Mesenchymal stem cell (in vitro differentiated cells and primary cell): ENCODE results near the gene POU2AF1.
"Not testable (repeated sequence)": the region's sequence is repeated elsewhere in the genome, so short reads cannot be mapped to it uniquely, and the experiment has no call there.

ENCODE experiments used
- DNase-seq: peaks from one replicate; pipeline ENCODE4 v3.0.0-alpha.2; 2013
- H2AFZ ChIP-seq: one replicate; pipeline ENCODE4 v1.6.1; 2013; ENCODE audit warnings: low read depth, mild to moderate bottlenecking, control low read depth, inconsistent platforms, low read length, moderate library complexity
- H2AK5ac ChIP-seq: 2 replicates; pipeline ENCODE4 v1.6.1; 2013; ENCODE audit warnings: low read length, moderate library complexity, mild to moderate bottlenecking, inconsistent platforms; ENCODE audit not compliant: severe bottlenecking
- H2BK120ac ChIP-seq: one replicate; pipeline ENCODE4 v1.6.1; 2013; ENCODE audit warnings: low read depth, mild to moderate bottlenecking, inconsistent platforms, low read length, moderate library complexity
- H2BK12ac ChIP-seq, 2 experiments: one replicate each; pipeline ENCODE4 v1.6.1; 2013; ENCODE audit warnings: inconsistent platforms in 2 of 2, low read length in 2 of 2, mild to moderate bottlenecking in 2 of 2, moderate library complexity in 2 of 2, control low read depth in 1 of 2
- H2BK15ac ChIP-seq: one replicate; pipeline ENCODE4 v1.6.1; 2013; ENCODE audit warnings: mild to moderate bottlenecking, low read depth, inconsistent platforms; ENCODE audit not compliant: poor library complexity, severe bottlenecking
- H2BK5ac ChIP-seq: 2 replicates; pipeline ENCODE4 v1.6.1; 2013; ENCODE audit warnings: low read depth, mild to moderate bottlenecking, low read length, control low read depth, inconsistent platforms; ENCODE audit not compliant: poor library complexity, severe bottlenecking
- H3K14ac ChIP-seq, 2 experiments: one replicate each; pipeline ENCODE4 v1.6.1; 2013; ENCODE audit warnings: inconsistent platforms in 2 of 2, low read length in 2 of 2, control low read depth in 1 of 2, mild to moderate bottlenecking in 1 of 2, moderate library complexity in 1 of 2
- H3K18ac ChIP-seq, 2 experiments: one replicate each; pipeline ENCODE4 v1.6.1; 2013; ENCODE audit warnings: inconsistent platforms in 2 of 2, low read length in 2 of 2, control low read depth in 1 of 2, low read depth in 1 of 2, mild to moderate bottlenecking in 1 of 2
- H3K23ac ChIP-seq, 2 experiments: one replicate each; pipeline ENCODE4 v1.6.1; 2013; ENCODE audit warnings: inconsistent platforms in 2 of 2, low read length in 2 of 2, mild to moderate bottlenecking in 2 of 2, moderate library complexity in 2 of 2, control low read depth in 1 of 2
- H3K27ac ChIP-seq: 2 replicates; pipeline ENCODE4 v1.5.1; 2013; ENCODE audit warnings: mild to moderate bottlenecking, moderate library complexity, low read length, control low read depth, inconsistent platforms; ENCODE audit not compliant: poor library complexity, severe bottlenecking
- H3K27me3 ChIP-seq, 2 experiments: 2 replicates each; pipeline versions ENCODE4 v1.6.1 to v1.7.0; 2013; ENCODE audit warnings: low read length in 2 of 2, mild to moderate bottlenecking in 2 of 2, moderate library complexity in 2 of 2, control low read depth in 1 of 2, inconsistent platforms in 1 of 2; ENCODE audit not compliant: control insufficient read depth in 1 of 2, insufficient read depth in 1 of 2
- H3K36me3 ChIP-seq, 2 experiments: 2 replicates each; pipeline versions ENCODE4 v1.6.1 to v1.7.0; 2013; ENCODE audit warnings: low read length in 2 of 2, control low read depth in 1 of 2, inconsistent platforms in 1 of 2, low read depth in 1 of 2, mild to moderate bottlenecking in 1 of 2; ENCODE audit not compliant: insufficient read depth in 2 of 2, control insufficient read depth in 1 of 2
- H3K4ac ChIP-seq, 2 experiments: one replicate each; pipeline ENCODE4 v1.6.1; 2013; ENCODE audit warnings: inconsistent platforms in 2 of 2, low read length in 2 of 2, mild to moderate bottlenecking in 2 of 2, moderate library complexity in 2 of 2, control low read depth in 1 of 2, low read depth in 1 of 2
- H3K4me1 ChIP-seq: 2 replicates; pipeline ENCODE4 v1.6.1; 2013; ENCODE audit warnings: low read depth, low read length, control low read depth; ENCODE audit not compliant: control insufficient read depth, insufficient read depth
- H3K4me2 ChIP-seq: 2 replicates; pipeline ENCODE4 v1.6.1; 2013; ENCODE audit warnings: low read length, mild to moderate bottlenecking, inconsistent platforms; ENCODE audit not compliant: poor library complexity, severe bottlenecking
- H3K4me3 ChIP-seq, 2 experiments: 2 replicates each; pipeline versions ENCODE4 v1.5.1 to v1.7.0; 2013; ENCODE audit warnings: low read length in 2 of 2, mild to moderate bottlenecking in 2 of 2, control low read depth in 1 of 2, low read depth in 1 of 2; ENCODE audit not compliant: insufficient read depth in 1 of 2
- H3K79me1 ChIP-seq: replicated peaks from 2 replicates; pipeline ENCODE4 v1.6.1; 2013; ENCODE audit warnings: mild to moderate bottlenecking, control low read depth, low read length, inconsistent platforms; ENCODE audit not compliant: poor library complexity, severe bottlenecking
- H3K9ac ChIP-seq: 2 replicates; pipeline ENCODE4 v1.7.0; 2013; ENCODE audit warnings: mild to moderate bottlenecking, low read length, moderate library complexity
- H3K9me3 ChIP-seq: 2 replicates; pipeline ENCODE4 v1.7.0; 2013; ENCODE audit warnings: mild to moderate bottlenecking, low read length; ENCODE audit not compliant: control insufficient read depth
- H4K8ac ChIP-seq: one replicate; pipeline ENCODE4 v1.6.1; 2013; ENCODE audit warnings: inconsistent platforms, mild to moderate bottlenecking, low read length, moderate library complexity
- H4K91ac ChIP-seq: one replicate; pipeline ENCODE4 v1.6.1; 2013; ENCODE audit warnings: mild to moderate bottlenecking, low read length, inconsistent platforms
- WGBS: methylation state at CpG from one replicate; pipeline ENCODE4 v1.1.7; 2013; ENCODE audit warnings: mixed read lengths; 5-methylcytosine and 5-hydroxymethylcytosine counted together

POU2AF1 gene

DNA sequence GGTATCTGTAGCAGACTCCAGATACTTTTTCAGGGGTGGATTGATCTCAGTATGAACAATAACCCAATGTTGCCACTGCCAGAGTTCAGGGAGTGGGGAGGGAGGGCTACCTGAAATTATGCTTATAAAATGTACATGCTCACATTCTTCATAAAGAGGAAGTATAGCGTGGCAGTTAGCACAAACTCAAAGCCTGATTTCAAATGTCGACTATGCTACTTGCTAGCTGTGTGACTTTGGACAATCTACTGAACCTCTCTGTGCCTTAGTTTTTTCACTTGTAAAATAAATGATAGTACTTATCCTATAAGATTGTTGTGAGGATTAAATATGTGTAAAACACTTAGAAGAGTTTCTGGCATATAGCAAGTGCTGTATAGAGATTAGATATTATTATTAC is 26.5 kb upstream of the POU2AF1 start:
- no peak overlapping the region for H4K8ac ChIP-seq
- H3K23ac ChIP-seq = no peak overlapping the region
- WGBS = 56% methylated on average over 2 of the region's 2 CpGs
- no peak overlapping the region for H2AK5ac ChIP-seq
- peaks cover 7% of the 10 kb centered on the region for H3K9me3 ChIP-seq
- H3K9ac ChIP-seq = no peak overlapping the region
- H3K4ac ChIP-seq = no peak overlapping the region
- no peak overlapping the region for H2BK5ac ChIP-seq
- no peak overlapping the region for H3K4me2 ChIP-seq
- H4K91ac ChIP-seq = no peak overlapping the region
- H3K14ac ChIP-seq = no peak overlapping the region
- H3K79me1 ChIP-seq = no peaks in the 10 kb centered on the region
- H3K18ac ChIP-seq = no peak overlapping the region
- no peak for DNase-seq
- no peak overlapping the region for H2BK15ac ChIP-seq
- no peak overlapping the region for H2BK12ac ChIP-seq
- no peak overlapping the region for H3K4me3 ChIP-seq
- H2AFZ ChIP-seq = no peak overlapping the region
- no peaks in the 10 kb centered on the region for H3K36me3 ChIP-seq
- H3K27ac ChIP-seq = no peak overlapping the region
- no peak overlapping the region for H2BK120ac ChIP-seq
- H3K27me3 ChIP-seq = peaks cover 0 to 64% of the 10 kb centered on the region in 2 experiments
- H3K4me1 ChIP-seq = no peaks in the 10 kb centered on the region

DNA sequence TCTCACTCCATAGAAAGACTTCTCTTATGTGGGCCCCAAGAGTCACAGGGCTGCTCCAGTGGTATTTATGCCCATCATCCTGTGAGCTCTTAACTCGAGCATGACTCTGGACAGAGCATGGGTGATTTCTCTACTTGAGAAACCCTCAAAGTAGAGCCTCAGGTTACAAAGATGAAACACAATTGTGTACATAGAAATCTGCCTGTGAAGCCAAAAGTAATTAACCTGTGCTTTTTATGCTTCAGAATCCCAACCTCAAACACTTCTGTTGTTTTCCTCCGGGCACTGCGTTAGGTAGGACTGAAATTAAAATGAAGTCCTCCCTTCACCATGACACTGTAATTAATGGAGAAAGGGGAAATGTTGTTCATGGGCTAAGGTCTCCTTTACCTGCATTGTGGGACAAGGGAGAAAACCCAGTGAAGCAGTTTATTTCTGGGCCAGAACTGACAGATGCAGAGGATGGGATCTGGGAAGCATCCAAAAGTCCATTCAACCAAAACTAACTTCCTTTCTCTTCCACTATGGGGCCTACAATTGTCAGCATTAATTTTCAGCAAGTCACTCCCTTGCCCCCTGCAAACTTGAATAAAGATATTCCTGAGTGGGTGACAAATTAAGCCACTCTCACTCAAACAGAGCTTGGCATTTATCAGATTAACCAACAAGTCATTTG is 24.1 kb upstream of the POU2AF1 start:
- Histone ChIP-seq H3K27ac (no peak overlapping the region), H3K79me1 (no peaks in the 10 kb centered on the region), H2BK15ac (no peak overlapping the region), H3K4me2 (no peak overlapping the region), H2BK5ac (no peak overlapping the region), H3K9ac (no peak overlapping the region), H4K8ac (no peak overlapping the region), H3K4ac (no peak overlapping the region), H3K27me3 (peaks cover 0 to 62% of the 10 kb centered on the region in 2 experiments), H3K9me3 (peaks cover 7% of the 10 kb centered on the region), H4K91ac (no peak overlapping the region), H3K36me3 (no peaks in the 10 kb centered on the region), H2AK5ac (no peak overlapping the region), H3K23ac (no peak overlapping the region), H2BK120ac (no peak overlapping the region), H2BK12ac (no peak overlapping the region), H3K4me3 (no peak overlapping the region), H2AFZ (no peak overlapping the region), H3K14ac (no peak overlapping the region), H3K18ac (no peak overlapping the region), H3K4me1 (no peaks in the 10 kb centered on the region)
- no peak for DNase-seq
- 67% methylated on average over 1 of the region's 3 CpGs for WGBS

DNA sequence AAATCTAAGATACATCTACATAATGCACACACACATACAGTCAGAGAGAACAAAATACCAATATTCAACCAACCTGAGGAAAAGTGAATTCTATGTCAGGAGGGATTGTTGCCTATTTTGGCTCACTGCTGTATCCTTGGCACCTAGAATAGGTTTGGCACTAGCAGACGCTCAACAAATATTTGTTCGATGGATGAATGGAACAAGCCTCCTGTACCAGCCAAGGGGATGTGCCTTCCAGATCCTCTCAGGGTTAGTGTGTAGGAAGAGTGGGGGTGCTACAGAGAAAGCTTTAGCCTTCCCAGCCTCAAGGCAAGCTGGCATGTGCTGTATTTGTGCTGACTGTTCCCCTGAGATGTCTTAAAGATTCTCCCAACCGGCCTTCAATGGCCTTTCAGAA is 23.3 kb upstream of the POU2AF1 start:
- no peak overlapping the region for H2BK5ac ChIP-seq
- no peak overlapping the region for H3K4ac ChIP-seq
- H2BK12ac ChIP-seq = no peak overlapping the region
- DNase-seq = no peak
- H3K4me1 ChIP-seq = no peaks in the 10 kb centered on the region
- H3K4me2 ChIP-seq = no peak overlapping the region
- no peak overlapping the region for H2BK120ac ChIP-seq
- H3K23ac ChIP-seq = no peak overlapping the region
- H3K9me3 ChIP-seq = peaks cover 7% of the 10 kb centered on the region
- H2AFZ ChIP-seq = no peak overlapping the region
- no peak overlapping the region for H3K14ac ChIP-seq
- H2AK5ac ChIP-seq = no peak overlapping the region
- 100% methylated on average over 2 of the region's 3 CpGs for WGBS
- H3K4me3 ChIP-seq = no peak overlapping the region
- H3K27me3 ChIP-seq = peaks cover 0 to 61% of the 10 kb centered on the region in 2 experiments
- no peak overlapping the region for H4K91ac ChIP-seq
- no peak overlapping the region for H2BK15ac ChIP-seq
- no peak overlapping the region for H3K9ac ChIP-seq
- H3K36me3 ChIP-seq = no peaks in the 10 kb centered on the region
- H4K8ac ChIP-seq = no peak overlapping the region
- no peaks in the 10 kb centered on the region for H3K79me1 ChIP-seq
- H3K18ac ChIP-seq = no peak overlapping the region
- H3K27ac ChIP-seq = no peak overlapping the region

DNA sequence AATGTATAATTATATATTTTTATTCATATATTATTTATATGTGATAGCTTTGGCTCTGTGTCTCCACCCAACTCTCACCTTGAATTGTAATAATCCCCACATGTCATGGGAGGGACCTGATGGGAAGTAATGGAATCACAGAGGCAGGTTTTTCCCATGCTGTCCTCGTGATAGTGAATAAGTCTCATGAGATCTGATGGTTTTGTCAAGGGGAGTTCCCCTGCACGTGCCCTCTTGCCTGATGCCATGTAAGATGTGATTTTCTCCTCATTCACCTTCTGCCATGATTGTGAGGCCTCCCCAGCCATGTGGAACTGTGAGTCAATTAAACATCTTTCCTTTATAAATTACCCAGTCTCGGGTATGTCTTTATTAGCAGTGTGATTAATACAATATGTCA is 22.9 kb upstream of the POU2AF1 start:
- not testable (repeated sequence) for H2BK12ac ChIP-seq, H3K4me1 ChIP-seq, H3K9me3 ChIP-seq, H2AFZ ChIP-seq, H3K4ac ChIP-seq, H2BK15ac ChIP-seq, H3K36me3 ChIP-seq, H2BK120ac ChIP-seq, H2BK5ac ChIP-seq, H3K4me3 ChIP-seq, H3K79me1 ChIP-seq, H4K91ac ChIP-seq, H4K8ac ChIP-seq, H3K18ac ChIP-seq, H3K4me2 ChIP-seq, H3K23ac ChIP-seq, H3K9ac ChIP-seq, H2AK5ac ChIP-seq, H3K27ac ChIP-seq, H3K14ac ChIP-seq, DNase-seq
- peaks cover 0 to 61% of the 10 kb centered on the region in 2 experiments for H3K27me3 ChIP-seq
- WGBS = 100% methylated on average over 1 of the region's 3 CpGs
